Urothelium cell line (cell line): ENCODE measurements around the gene OSBPL10.
"Not testable (repeated sequence)": the region's sequence is repeated elsewhere in the genome, so short reads cannot be mapped to it uniquely, and the experiment has no call there.

ENCODE experiments used
- DNase-seq: peaks from one replicate; pipeline ENCODE4 v3.0.0; 2011; ENCODE audit warnings: low spot score, mixed read lengths
- FAIRE-seq: peaks from 2 replicates; lab custom pipeline; 2011; peaks lifted over from hg19 to GRCh38; lab: Jason Lieb, UNC

The OSBPL10 gene

GRCh38 chr3:31993843-31994242 is 12.8 kb upstream of the OSBPL10 start:
- no peak for FAIRE-seq
- no peak for DNase-seq

- not testable (repeated sequence) for DNase-seq, FAIRE-seq
These were observed 11.9 kb upstream of the OSBPL10 start for GRCh38 chr3:31992995-31993394.

GRCh38 chr3:31988271-31988670 is 7.2 kb upstream of the OSBPL10 start:
- DNase-seq (no peak), FAIRE-seq (no peak)

- FAIRE-seq (no peak), DNase-seq (no peak)
These were observed 4.8 kb upstream of the OSBPL10 start for GRCh38 chr3:31985831-31986230.

DNA sequence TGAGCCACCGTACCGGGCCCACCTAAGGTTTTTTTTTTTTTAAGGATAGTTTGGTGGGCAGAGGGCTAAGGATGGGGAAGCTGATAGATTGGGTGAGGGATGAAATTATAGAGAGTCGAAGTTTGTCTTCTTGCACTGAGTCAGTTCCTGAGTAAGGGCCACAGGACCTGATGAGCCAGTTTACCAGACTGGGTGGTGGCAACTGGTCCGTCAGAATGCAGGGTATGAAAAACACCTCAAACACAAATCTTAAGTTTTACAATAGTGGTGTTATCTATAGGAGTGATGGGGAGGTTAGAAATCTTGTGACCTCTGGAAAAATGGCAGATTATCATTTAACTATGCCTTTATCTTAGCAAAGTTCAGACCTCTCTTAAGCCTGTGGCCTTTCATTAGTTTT is 3.3 kb upstream of the OSBPL10 start:
- DNase-seq = no peak
- FAIRE-seq = no peak

DNA sequence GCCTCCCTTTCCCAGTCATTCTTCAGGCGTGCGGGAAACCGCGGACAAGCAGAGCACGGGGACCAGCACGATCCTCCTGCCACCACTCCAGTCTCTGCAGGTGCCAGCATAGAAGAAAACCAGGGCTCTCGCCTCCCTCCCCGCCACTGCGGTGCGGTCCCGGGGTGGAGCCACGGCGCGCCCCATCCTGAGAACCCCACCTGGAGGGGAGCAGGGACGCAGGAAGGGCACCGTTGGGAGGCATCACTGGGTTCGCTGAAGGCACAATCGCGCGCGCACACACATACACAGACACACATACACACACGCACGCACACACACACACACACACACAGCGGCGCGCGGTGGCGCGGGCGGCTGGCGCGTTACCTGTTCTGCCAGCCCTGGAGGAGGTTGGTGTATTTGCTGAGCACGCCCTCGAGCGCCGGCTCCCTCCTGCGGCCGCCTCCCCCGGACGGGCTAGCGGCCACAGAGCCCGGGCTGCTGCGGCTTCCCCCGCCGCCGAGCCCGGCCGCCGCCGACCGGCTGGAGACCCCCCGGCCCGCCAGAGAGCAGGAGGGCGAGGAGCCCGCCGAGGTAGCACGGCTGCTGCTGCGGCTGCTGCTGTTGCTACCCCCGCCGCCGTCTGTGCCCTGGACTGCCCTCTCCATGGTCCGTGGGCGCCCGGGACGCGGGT is 394 bp downstream of the OSBPL10 start:
- peak; percentile 73 for FAIRE-seq
- peak; percentile 54 for DNase-seq

- no peak for FAIRE-seq
- no peak for DNase-seq
These were observed 1.9 kb downstream of the OSBPL10 start for GRCh38 chr3:31979001-31979697.

DNA sequence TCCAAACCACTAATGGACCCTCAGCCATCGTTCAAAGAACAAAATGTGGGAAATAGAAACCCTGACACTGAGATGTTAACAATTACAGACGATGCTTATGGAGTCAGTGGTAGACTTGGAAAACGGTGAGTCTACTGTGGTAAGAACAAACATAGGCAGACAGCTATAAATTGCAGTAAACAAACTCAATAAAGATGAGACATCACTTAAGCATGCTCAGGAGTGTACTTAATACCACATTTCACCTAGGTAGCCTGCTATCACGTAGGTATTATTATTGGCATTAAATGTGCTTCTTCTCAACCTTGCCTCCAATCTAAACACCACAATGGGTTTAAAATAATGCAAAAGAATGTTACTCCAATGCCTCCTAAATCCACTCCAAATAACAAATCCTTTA is 2.5 kb downstream of the OSBPL10 start:
- DNase-seq = no peak
- no peak for FAIRE-seq

GRCh38 chr3:31977736-31978135 is 3.3 kb downstream of the OSBPL10 start:
- FAIRE-seq = no peak
- no peak for DNase-seq

DNA sequence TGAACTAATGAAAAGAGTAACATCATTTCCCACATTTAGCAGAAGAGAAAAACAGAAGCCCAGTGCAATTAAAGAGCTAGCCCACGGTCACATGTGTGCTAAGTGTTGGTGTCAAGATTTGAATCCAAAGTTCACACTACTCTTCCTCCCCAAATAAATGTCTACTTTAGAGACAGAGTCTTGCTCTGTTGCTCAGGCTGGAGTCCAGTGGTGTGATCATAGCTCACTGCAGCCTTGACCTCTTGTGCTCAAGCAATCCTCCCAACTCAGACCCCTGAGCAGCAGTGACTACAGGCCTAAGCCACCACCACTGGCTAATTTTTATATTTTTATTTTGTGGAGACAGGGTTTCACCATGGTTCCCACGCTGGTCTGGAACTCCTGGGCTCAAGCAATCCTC is 4.8 kb downstream of the OSBPL10 start:
- FAIRE-seq (no peak), DNase-seq (no peak)

- DNase-seq (no peak), FAIRE-seq (no peak)
These were observed 6.1 kb downstream of the OSBPL10 start for GRCh38 chr3:31974964-31975363.

DNA sequence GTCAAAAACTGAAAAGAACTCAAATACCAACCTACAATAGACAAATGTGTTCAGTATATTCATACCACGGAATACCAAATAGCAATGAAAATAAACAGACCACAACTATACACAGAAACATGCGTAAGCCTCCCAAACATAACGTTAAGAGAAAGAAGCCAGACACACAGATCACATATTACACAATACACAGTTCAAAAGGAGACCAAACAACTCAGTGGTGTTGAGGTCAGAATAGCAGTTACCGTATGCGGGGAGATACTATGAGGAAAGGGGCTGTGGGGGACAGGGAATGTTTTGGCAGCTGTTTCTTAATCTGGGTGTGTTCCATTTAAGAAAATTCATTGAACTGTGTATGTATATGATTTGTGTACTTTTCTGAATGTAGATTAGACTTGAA is 6.6 kb downstream of the OSBPL10 start:
- FAIRE-seq = no peak
- DNase-seq = no peak

GRCh38 chr3:31973837-31974236 is 7.2 kb downstream of the OSBPL10 start:
- DNase-seq (no peak), FAIRE-seq (no peak)

GRCh38 chr3:31973081-31973480 is 8.0 kb downstream of the OSBPL10 start:
- no peak for FAIRE-seq

GRCh38 chr3:31971607-31972006 is 9.5 kb downstream of the OSBPL10 start:
- FAIRE-seq (no peak), DNase-seq (no peak)

More at GRCh38 chr3:31973081-31973480, 8.0 kb downstream of the OSBPL10 start:
- DNase-seq = no peak

- DNase-seq = peak; percentile 85
- FAIRE-seq = peak; percentile 71
These were observed 12.1 kb downstream of the OSBPL10 start for GRCh38 chr3:31968927-31969418.

DNA sequence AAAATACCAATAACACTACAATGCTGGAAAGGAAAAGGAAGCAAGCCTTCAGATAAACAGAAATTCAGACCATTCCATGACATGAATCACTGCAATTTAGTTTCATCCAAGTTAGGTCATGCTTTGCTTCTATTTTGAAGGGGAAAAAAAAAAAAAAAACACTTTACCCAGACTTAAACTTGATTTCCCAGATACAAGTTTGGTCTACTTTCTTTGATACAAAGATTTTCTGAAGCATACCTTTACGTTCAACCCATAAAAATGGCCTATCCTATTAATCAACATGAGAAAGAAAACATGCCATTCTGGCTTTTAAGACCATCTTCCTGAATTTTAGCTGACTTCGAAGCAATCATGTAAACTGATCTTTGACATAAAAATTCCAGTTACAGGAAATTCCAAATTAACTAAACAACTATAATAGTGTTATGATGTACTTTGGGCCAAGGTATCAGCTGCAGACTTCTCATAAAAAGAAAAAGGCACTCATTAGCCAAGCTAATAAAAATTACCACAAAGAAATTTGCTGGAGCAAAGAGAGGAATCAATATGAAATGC is 12.6 kb downstream of the OSBPL10 start:
- no peak for FAIRE-seq
- DNase-seq = peak; percentile 35

- FAIRE-seq (no peak), DNase-seq (no peak)
These were observed 13.5 kb downstream of the OSBPL10 start for GRCh38 chr3:31967592-31967991.

GRCh38 chr3:31966978-31967591 is 14.0 kb downstream of the OSBPL10 start:
- no peak for DNase-seq
- no peak for FAIRE-seq

- DNase-seq = no peak
- FAIRE-seq = peak; percentile 20
These were observed 18.3 kb downstream of the OSBPL10 start for GRCh38 chr3:31962801-31963205.

DNA sequence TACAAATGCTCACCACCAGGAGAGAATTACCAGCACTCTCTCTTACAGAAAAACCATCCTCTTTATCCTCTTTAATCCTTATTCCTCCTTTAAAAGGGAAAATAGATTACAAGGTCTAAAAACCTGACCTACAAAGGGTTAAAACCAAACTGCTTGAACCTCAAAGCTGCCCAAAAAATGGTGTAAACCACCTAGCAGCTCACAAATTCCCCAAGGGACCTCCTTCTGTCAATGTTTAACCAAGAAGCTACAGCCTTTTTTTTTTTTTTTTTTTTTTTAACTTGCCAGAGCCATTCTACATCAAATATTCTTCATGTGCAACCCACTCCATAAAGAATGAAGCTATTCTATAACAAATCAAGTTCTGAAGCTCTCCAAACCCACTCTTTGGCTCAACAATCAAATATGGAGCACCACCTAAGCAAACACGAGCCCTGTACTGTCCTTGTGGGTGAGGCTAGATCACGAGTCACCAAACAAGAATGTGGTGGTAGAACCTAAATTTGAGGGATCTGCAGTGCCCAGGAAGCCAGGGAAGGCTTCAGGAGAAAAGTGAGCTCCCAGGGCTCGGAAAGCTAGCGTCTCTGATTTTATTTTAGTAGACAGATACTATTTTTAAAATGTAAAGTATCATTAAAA is 20.1 kb downstream of the OSBPL10 start:
- no peak for FAIRE-seq
- DNase-seq = peak; percentile 75
